GM12872 (cell line): Measurements from ENCODE around the gene CCDC152.

Source experiments
- TF ChIP-seq, protein P1 (sequence below): IDR thresholded peaks from 3 replicates; pipeline ENCODE4 v1.5.1; 2011; ENCODE audit warnings: low read depth, mild to moderate bottlenecking, low read length, moderate library complexity; ENCODE audit not compliant: insufficient read depth

The CCDC152 gene

DNA sequence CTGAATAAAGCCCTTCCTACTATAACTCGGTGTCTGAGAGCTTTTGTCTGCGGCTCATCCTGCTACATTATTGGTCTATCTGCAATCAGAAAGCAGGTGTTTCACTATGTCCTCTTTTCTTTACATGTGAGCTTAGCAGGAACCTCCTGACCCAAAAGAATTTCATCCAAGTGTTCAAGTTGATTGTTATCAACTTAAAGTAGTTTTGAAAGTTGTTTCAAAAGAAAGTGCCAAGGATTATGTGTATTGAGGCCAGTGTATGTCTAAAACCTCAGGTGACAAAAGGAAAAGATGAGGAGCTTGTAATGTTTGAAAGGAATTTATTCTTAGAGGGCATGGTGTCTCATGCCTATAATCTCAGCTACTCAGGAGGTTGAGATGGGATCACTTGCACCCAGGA is 63.1 kb downstream of the CCDC152 start:
- TF ChIP-seq, protein P1, sequence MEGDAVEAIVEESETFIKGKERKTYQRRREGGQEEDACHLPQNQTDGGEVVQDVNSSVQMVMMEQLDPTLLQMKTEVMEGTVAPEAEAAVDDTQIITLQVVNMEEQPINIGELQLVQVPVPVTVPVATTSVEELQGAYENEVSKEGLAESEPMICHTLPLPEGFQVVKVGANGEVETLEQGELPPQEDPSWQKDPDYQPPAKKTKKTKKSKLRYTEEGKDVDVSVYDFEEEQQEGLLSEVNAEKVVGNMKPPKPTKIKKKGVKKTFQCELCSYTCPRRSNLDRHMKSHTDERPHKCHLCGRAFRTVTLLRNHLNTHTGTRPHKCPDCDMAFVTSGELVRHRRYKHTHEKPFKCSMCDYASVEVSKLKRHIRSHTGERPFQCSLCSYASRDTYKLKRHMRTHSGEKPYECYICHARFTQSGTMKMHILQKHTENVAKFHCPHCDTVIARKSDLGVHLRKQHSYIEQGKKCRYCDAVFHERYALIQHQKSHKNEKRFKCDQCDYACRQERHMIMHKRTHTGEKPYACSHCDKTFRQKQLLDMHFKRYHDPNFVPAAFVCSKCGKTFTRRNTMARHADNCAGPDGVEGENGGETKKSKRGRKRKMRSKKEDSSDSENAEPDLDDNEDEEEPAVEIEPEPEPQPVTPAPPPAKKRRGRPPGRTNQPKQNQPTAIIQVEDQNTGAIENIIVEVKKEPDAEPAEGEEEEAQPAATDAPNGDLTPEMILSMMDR = no peak

DNA sequence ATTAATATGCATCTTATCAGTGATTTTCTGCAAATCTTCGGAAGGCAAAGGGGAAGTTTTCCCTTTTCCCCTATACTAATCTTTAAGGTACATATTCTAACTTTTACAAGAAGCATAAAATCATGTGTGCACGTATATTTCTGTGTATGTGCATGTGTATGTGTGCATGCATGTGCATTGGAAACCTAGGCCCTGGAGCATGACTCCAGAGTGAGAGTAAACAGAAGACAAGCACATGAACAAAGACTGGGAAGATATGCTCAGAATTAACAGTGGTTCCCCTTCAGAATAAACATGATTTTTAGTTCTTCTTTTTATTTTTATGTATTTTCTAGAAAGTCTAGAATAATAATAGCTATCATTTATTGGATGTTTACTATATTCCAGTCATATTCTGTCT is 65.9 kb downstream of the CCDC152 start:
- TF ChIP-seq, protein P1 = no peak

DNA sequence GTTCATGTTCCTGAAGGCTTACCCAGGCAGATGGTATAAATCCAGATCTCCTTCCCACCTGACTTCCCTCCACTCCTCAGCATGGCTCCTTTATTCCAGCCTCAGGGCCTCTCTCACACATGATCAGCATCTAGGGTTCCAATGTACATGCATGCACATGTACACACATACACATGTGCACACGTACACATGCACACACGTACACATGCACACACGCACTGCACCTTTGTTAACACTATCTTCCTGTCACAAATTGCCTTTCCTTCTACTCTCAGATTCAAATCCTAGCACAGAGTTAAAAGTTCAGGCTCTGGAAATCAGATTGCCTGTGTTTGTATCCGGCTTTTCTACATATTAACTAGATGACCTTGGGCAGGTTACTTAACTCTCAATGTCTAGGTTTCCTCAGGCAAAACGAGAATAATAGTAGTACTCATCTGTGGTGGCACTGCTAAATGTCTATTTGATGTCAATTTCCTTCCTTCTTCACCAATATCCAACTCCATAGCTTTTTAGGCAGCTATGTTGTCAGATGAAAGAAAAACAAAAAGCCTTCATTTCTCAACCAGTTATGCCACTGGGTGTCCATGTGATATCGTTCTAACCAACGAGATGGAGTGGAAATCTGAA is 67.8 kb downstream of the CCDC152 start:
- TF ChIP-seq, protein P1 = no peak

DNA sequence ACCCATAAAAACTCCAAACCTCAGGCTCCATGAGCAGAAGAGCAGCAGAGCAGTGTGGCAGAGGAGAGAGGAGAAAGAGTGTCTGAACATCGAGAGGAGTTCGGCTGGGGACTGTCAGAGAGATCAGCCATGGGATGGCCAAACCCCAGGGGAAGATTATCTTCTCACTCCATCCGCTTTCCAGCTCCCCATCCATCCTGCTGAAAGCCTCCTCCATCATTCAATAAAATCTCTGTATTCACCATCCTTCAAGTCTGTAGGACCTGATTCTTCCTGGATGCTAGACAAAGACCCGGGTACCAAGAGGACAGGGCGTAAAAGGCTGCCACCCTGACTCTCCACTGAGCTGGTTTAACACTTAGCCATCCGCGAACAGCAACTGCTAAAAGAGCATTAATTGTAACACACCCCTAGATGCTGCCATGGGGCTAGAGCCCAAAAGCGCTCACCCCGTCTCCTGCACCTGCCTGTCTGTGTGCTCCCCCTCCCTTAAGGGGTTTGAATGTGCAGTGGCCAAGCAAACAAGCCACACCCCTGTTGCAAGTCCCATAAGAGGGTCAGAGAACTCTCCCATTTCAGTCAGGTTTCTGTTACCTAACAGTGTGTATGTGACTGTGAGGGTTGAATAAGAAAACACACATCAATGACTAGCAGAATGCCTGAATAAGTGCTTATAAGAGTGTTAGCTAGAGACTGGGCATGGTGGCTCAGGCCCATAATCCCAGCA is 69.0 kb downstream of the CCDC152 start:
- TF ChIP-seq, protein P1 = no peak

DNA sequence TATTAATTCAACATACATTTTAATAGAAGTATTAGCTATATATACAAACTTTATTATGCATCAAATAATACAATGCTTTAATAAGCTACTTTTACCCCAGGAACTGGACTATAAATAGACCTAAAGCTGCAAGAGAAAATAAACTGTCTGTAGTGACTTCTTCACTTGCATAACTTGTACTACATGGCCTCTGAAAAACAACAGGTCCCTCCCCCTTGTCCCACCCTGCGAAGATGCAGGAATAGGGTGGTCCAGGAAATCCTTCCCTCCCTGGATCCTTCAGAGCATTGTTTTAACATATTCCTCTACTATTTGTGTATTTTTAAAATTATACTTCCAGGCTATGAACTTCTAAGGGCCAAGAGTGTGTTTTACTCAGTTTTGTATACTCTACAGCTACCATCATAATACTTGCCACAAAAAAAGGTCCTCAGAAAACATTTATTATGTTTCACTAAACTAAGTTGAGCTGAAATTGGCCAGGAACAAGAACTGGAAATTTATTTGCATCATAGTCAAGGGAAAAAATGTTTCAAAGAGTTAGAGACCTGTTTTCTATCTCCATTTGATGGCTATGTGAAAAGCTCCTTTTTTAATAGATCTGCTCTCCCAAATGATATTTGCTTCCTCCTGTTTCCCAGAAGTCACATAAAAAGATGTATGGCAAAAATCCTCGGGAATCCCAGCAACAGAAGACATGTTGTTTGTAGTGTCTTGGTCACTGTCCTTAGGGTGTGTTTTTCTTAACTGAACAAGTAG is 70.3 kb downstream of the CCDC152 start:
- TF ChIP-seq, protein P1 = no peak

DNA sequence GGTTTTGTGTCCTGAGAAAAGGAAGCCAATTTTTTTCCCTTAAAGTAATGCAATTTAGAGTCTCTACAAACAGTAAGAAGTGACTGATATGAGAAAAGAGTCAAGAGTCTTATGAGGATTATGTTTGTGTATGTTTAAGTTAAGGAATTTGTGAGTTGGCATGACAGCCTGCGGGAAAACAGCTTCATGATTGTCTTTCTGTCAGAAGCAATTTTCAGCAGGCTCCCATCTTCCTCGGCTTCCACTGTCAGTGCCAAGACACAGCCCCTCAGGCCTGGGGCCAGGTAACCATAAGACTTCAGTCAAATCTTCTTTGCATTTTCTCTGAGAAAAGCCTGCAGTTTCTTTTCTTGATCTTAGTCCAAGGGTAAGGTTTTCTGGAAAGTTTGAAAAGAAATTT is 72.1 kb downstream of the CCDC152 start:
- TF ChIP-seq, protein P1 = no peak

DNA sequence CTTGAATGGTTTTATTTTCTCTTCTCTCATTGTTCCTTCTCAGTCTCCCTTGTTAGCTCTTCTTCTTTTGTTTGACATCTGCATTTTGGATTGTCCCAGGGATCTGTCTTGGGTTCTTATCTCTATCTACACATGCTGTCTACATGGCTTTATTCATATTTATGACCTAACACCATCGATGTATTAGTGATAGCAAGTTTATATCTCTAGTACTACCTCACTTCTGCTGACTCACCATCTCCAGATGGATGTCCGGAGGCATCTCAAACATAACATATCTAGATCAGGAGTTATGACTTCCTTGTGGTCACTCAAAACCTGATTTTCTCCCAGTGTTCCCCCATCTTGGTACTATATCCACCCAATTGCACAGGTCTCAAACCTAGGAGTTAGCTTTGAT is 74.3 kb downstream of the CCDC152 start:
- TF ChIP-seq, protein P1 = no peak
